SU-DHL-6 (cell line): ENCODE data around the gene G0S2.

ENCODE experiments used
- H2AFZ ChIP-seq: fragments of 200-600 bp; sonication (generic); 2 replicates; pipeline ENCODE4 v1.6.1; 2014; ENCODE audit warnings: low read depth, mild to moderate bottlenecking, moderate library complexity, mixed read lengths, antibody characterized with exemption, low read length; ENCODE audit not compliant: severe bottlenecking
- H3F3A ChIP-seq: fragments of 200-600 bp; shearing (Covaris generic); 2 replicates; pipeline ENCODE4 v1.6.0; 2016; ENCODE audit warnings: antibody characterized with exemption, mild to moderate bottlenecking; ENCODE audit not compliant: insufficient read depth
- H3K27ac ChIP-seq: fragments of 200-600 bp; sonication (generic); 2 replicates; pipeline ENCODE4 v1.5.1; 2016; ENCODE audit warnings: low read depth, mild to moderate bottlenecking, low read length, moderate library complexity, mixed read lengths
- H3K27me3 ChIP-seq: fragments of 200-600 bp; sonication (generic), shearing (Covaris generic); 2 replicates; pipeline ENCODE4 v1.6.0; 2014; ENCODE audit warnings: mild to moderate bottlenecking, low read length
- H3K36me3 ChIP-seq: fragments of 200-600 bp; sonication (generic); 2 replicates; pipeline ENCODE4 v1.6.1; 2014; ENCODE audit warnings: mild to moderate bottlenecking, low read length, mixed read lengths
- H3K4me2 ChIP-seq: fragments of 300-600, 200-600 bp; shearing (Covaris generic), sonication (generic); 2 replicates; pipeline ENCODE4 v1.6.0; 2014; ENCODE audit warnings: low read length, low read depth, mild to moderate bottlenecking; ENCODE audit not compliant: poor library complexity, severe bottlenecking
- H3K4me3 ChIP-seq: fragments of 200-600 bp; sonication (generic); 2 replicates; pipeline ENCODE4 v1.5.1; 2014; ENCODE audit warnings: antibody characterized with exemption, low read length, mild to moderate bottlenecking, mixed read lengths; ENCODE audit not compliant: insufficient read depth, poor library complexity, severe bottlenecking
- H3K79me2 ChIP-seq: fragments of 200-600 bp; sonication (generic); 2 replicates; pipeline ENCODE4 v1.6.1; 2014; ENCODE audit warnings: mild to moderate bottlenecking, low read length, moderate library complexity; ENCODE audit not compliant: insufficient read depth
- H3K9ac ChIP-seq: fragments of 200-600 bp; sonication (generic); 2 replicates; pipeline ENCODE4 v1.7.0; 2014; ENCODE audit warnings: mild to moderate bottlenecking, low read length
- H3K9me2 ChIP-seq: fragments of 200-600 bp; sonication (generic); replicated peaks from 2 replicates; pipeline ENCODE4 v1.6.1; 2014; ENCODE audit warnings: low read length; ENCODE audit not compliant: insufficient read depth
- H3K9me3 ChIP-seq: fragments of 200-600 bp; sonication (generic); 2 replicates; pipeline ENCODE4 v1.6.1; 2014; ENCODE audit warnings: low read length, mixed read lengths; ENCODE audit not compliant: insufficient read depth
- H4K20me1 ChIP-seq: fragments of 200-600 bp; sonication (generic); 2 replicates; pipeline ENCODE4 v1.6.1; 2014; ENCODE audit warnings: low read depth, mild to moderate bottlenecking, antibody characterized with exemption, low read length, moderate library complexity, mixed read lengths
- CTCF ChIP-seq: fragments of 200-600 bp; sonication (generic); IDR thresholded peaks from one replicate; pipeline ENCODE4 v1.5.1; 2017; ENCODE audit warnings: antibody characterized with exemption, mild to moderate bottlenecking, low read length, moderate library complexity; ENCODE audit not compliant: insufficient read depth, poor library complexity, severe bottlenecking
- EZH2phosphoT487 ChIP-seq: fragments of 200-600 bp; sonication (generic), shearing (Covaris generic); conservative IDR thresholded peaks from 2 replicates; pipeline ENCODE4 v1.6.1; 2018; ENCODE audit warnings: mild to moderate bottlenecking, antibody characterized with exemption, low read length, moderate library complexity, mixed read lengths

Gene G0S2

GRCh38 chr1:209642816-209643215 is 32.4 kb upstream of the G0S2 start:
- no peaks in the 10 kb centered on the region for H3K36me3 ChIP-seq
- H3K27ac ChIP-seq = no peak overlapping the region
- no peaks in the 10 kb centered on the region for H3K9me2 ChIP-seq
- no peaks in the 10 kb centered on the region for H4K20me1 ChIP-seq
- TF ChIP-seq EZH2phosphoT487 (no peak), CTCF (no peak)
- no peaks in the 10 kb centered on the region for H3K9me3 ChIP-seq
- H3K79me2 ChIP-seq = no peaks in the 10 kb centered on the region
- no peak overlapping the region for H3K4me3 ChIP-seq
- H3K4me2 ChIP-seq = no peak overlapping the region
- no peaks in the 10 kb centered on the region for H3K27me3 ChIP-seq
- no peak overlapping the region for H2AFZ ChIP-seq
- H3F3A ChIP-seq = no peaks in the 10 kb centered on the region
- no peak overlapping the region for H3K9ac ChIP-seq

GRCh38 chr1:209643285-209644020 is 31.8 kb upstream of the G0S2 start:
- Histone ChIP-seq H3K4me2 (no peak overlapping the region), H3K79me2 (no peaks in the 10 kb centered on the region), H4K20me1 (no peaks in the 10 kb centered on the region), H3F3A (no peaks in the 10 kb centered on the region), H3K27me3 (no peaks in the 10 kb centered on the region), H3K9ac (no peak overlapping the region), H3K27ac (no peak overlapping the region), H3K4me3 (no peak overlapping the region), H3K9me2 (no peaks in the 10 kb centered on the region), H2AFZ (no peak overlapping the region), H3K36me3 (no peaks in the 10 kb centered on the region), H3K9me3 (no peaks in the 10 kb centered on the region)
- no peak for TF ChIP-seq EZH2phosphoT487
- TF ChIP-seq CTCF = no peak

- H4K20me1 ChIP-seq = no peaks in the 10 kb centered on the region
- H3K79me2 ChIP-seq = no peaks in the 10 kb centered on the region
- H3K27me3 ChIP-seq = no peaks in the 10 kb centered on the region
- no peak overlapping the region for H3K4me2 ChIP-seq
- no peaks in the 10 kb centered on the region for H3K9me3 ChIP-seq
- no peaks in the 10 kb centered on the region for H3K9me2 ChIP-seq
- TF ChIP-seq EZH2phosphoT487 = no peak
- no peak for TF ChIP-seq CTCF
- no peaks in the 10 kb centered on the region for H3F3A ChIP-seq
- no peak overlapping the region for H2AFZ ChIP-seq
- no peak overlapping the region for H3K27ac ChIP-seq
- H3K4me3 ChIP-seq = no peak overlapping the region
- H3K9ac ChIP-seq = no peak overlapping the region
- H3K36me3 ChIP-seq = no peaks in the 10 kb centered on the region
Measured at GRCh38 chr1:209645574-209646452, 29.4 kb upstream of the G0S2 start.
